ENCODE measurements around the gene TARDBP.
"Not testable (repeated sequence)": the region's sequence is repeated elsewhere in the genome, so short reads cannot be mapped to it uniquely, and the experiment has no call there.

Gene TARDBP

GRCh38 chr1:10996100-10996499 lies 16.4 kb upstream of the TARDBP start:
- no peak for DNase-seq

GRCh38 chr1:11000526-11000925 lies 11.9 kb upstream of the TARDBP start:
- DNase-seq: no peak

- DNase-seq: no peak
Measured at GRCh38 chr1:11013160-11013531, 692 bp downstream of the TARDBP start.

- DNase-seq: not testable (repeated sequence)
Measured at GRCh38 chr1:11019358-11019757, 6.9 kb downstream of the TARDBP start.

GRCh38 chr1:11019971-11020370 lies 7.5 kb downstream of the TARDBP start:
- no peak for DNase-seq

GRCh38 chr1:11023201-11023600 lies 10.7 kb downstream of the TARDBP start:
- DNase-seq: no peak

GRCh38 chr1:11024154-11024873 lies 11.9 kb downstream of the TARDBP start:
- no peak for DNase-seq

- DNase-seq: no peak
Measured at GRCh38 chr1:11024874-11025203, 12.4 kb downstream of the TARDBP start.

- DNase-seq: no peak
Measured at GRCh38 chr1:11025618-11026017, 13.2 kb downstream of the TARDBP start.

GRCh38 chr1:11026052-11026451 lies 13.6 kb downstream of the TARDBP start:
- no peak for DNase-seq

- DNase-seq: no peak
Measured at GRCh38 chr1:11026903-11027302, 14.4 kb downstream of the TARDBP start.

- DNase-seq: no peak
Measured at GRCh38 chr1:11027316-11027715, 14.9 kb downstream of the TARDBP start.

- no peak for DNase-seq
Measured at GRCh38 chr1:11028018-11028417, 15.6 kb downstream of the TARDBP start.

GRCh38 chr1:11030865-11031264 lies 18.4 kb downstream of the TARDBP start:
- no peak for DNase-seq

- DNase-seq: no peak
Measured at GRCh38 chr1:11031624-11032262, 19.3 kb downstream of the TARDBP start.

- DNase-seq: not testable (repeated sequence)
Measured at GRCh38 chr1:11037019-11037739, 24.7 kb downstream of the TARDBP start.

GRCh38 chr1:11037740-11038182 lies 25.3 kb downstream of the TARDBP start:
- peak; percentile 79 for DNase-seq

- no peak for DNase-seq
Measured at GRCh38 chr1:11039351-11040104, 27.1 kb downstream of the TARDBP start.

GRCh38 chr1:11040105-11040429 lies 27.6 kb downstream of the TARDBP start:
- DNase-seq: not testable (repeated sequence)

GRCh38 chr1:11041048-11041447 lies 28.6 kb downstream of the TARDBP start:
- DNase-seq: no peak

GRCh38 chr1:11042065-11042464 lies 29.6 kb downstream of the TARDBP start:
- no peak for DNase-seq

GRCh38 chr1:11042995-11043874 lies 30.8 kb downstream of the TARDBP start:
- DNase-seq: no peak
